ENCODE data around the gene RBM20.

GRCh38 chr10:110730345-110731050 lies 86.4 kb downstream of the RBM20 start:
- TF ChIP-seq EZH2 (IDR thresholded peaks at IDR 0.05; ENCODE audit: insufficient read depth, poor library complexity, severe bottlenecking) (no peak), EZH2phosphoT487 (IDR thresholded peaks at IDR 0.05; ENCODE audit: insufficient read depth, low read depth) (no peak)
